HepG2 (cell line): Measurements from ENCODE around the gene UNC13D. TPM values are rescaled to one million over a fixed set of nuclear protein-coding genes. Genes with fewer than 3 reads are reported as not detected.

Experiments used
- EHMT2 ChIP-seq: fragments of 200-600 bp; sonication (generic); IDR thresholded peaks from 2 replicates; pipeline ENCODE4 v1.7.0; 2017; ENCODE audit warnings: antibody characterized with exemption, low read depth, low read length, borderline replicate concordance
- KDM2A ChIP-seq: sonication (generic); formaldehyde crosslinking; IDR thresholded peaks from 2 replicates; pipeline ENCODE4 v1.4.0; 2020; ENCODE audit warnings: low read depth, missing genetic modification reagents, borderline replicate concordance
- TMF1 ChIP-seq: sonication (generic); formaldehyde crosslinking; IDR thresholded peaks from 2 replicates; pipeline ENCODE4 v1.8.1; 2022; ENCODE audit warnings: low read depth, missing genetic modification reagents
- ZBTB8A ChIP-seq: sonication (generic); formaldehyde crosslinking; IDR thresholded peaks from 2 replicates; pipeline ENCODE4 v1.4.0; 2020; ENCODE audit warnings: mild to moderate bottlenecking, low read depth, missing genetic modification reagents, borderline replicate concordance
- ZFX ChIP-seq: sonication (generic); formaldehyde crosslinking; IDR thresholded peaks from 2 replicates; pipeline ENCODE4 v1.4.0; 2020; ENCODE audit warnings: mild to moderate bottlenecking, low read depth, missing genetic modification reagents, moderate library complexity
- ZNF205 ChIP-seq: IDR thresholded peaks from 2 replicates; pipeline ENCODE4 v1.6.1; 2018; ENCODE audit warnings: missing biosample characterization, missing genetic modification reagents
- ZNF350 ChIP-seq: sonication (generic); formaldehyde crosslinking; IDR thresholded peaks from 2 replicates; pipeline ENCODE4 v1.4.0; 2020; ENCODE audit warnings: mild to moderate bottlenecking, low read depth, missing genetic modification reagents, borderline replicate concordance
- polyA plus RNA-seq, 8 experiments: library from polyadenylated mRNA; depleted of rRNA in 3 of 8; stranded (reverse) in 7 of 8; unstranded in 1 of 8; fragments of >200 nt; fragmentation: Illumina TruSeq in 4 of 8; extraction: Trizol in 4 of 8; gene quantifications; 2 replicates each; pipeline versions ENCODE4 v1.2.1 to v1.2.3, GENCODE V29; 2011 to 2016; ENCODE audit warnings: low read depth in 4 of 8, missing spikeins in 1 of 8, mixed read lengths in 1 of 8; ENCODE audit not compliant: insufficient read depth in 1 of 8
- total RNA-seq, 5 experiments: library from RNA; depleted of rRNA; stranded (reverse); fragments of >200 nt; fragmentation: Illumina TruSeq; extraction: Trizol; gene quantifications; 2 replicates each; pipeline ENCODE4 v1.2.3, GENCODE V29; 2016; ENCODE audit warnings: low read depth in 1 of 5
- TF ChIP-seq, protein P1 (sequence below): sonication (generic); formaldehyde crosslinking; IDR thresholded peaks from 2 replicates; pipeline ENCODE4 v1.9.0; 2021; ENCODE audit warnings: mild to moderate bottlenecking, missing genetic modification reagents
- TF ChIP-seq, protein P2 (sequence below), 2 experiments: IDR thresholded peaks; 2 replicates each; pipeline ENCODE4 v1.6.1; 2011 to 2012; ENCODE audit warnings: low read length in 2 of 2, borderline replicate concordance in 1 of 2, low read depth in 1 of 2, mild to moderate bottlenecking in 1 of 2, moderate library complexity in 1 of 2
- TF ChIP-seq, protein P3 (sequence below): sonication (generic); formaldehyde crosslinking; IDR thresholded peaks from 2 replicates; pipeline ENCODE4 v1.5.0; 2020; ENCODE audit warnings: mild to moderate bottlenecking, missing genetic modification reagents, borderline replicate concordance
- TF ChIP-seq, protein P4 (sequence below): sonication (generic); formaldehyde crosslinking; IDR thresholded peaks from 2 replicates; pipeline ENCODE4 v1.5.0; 2020; ENCODE audit warnings: missing genetic modification reagents

Gene UNC13D
- total and polyA plus RNA-seq, 2 of the 13 experiments (the other 11 are each of a cell fraction or from before 2014, with no cell fraction given): 29.7 to 42.7 TPM

DNA sequence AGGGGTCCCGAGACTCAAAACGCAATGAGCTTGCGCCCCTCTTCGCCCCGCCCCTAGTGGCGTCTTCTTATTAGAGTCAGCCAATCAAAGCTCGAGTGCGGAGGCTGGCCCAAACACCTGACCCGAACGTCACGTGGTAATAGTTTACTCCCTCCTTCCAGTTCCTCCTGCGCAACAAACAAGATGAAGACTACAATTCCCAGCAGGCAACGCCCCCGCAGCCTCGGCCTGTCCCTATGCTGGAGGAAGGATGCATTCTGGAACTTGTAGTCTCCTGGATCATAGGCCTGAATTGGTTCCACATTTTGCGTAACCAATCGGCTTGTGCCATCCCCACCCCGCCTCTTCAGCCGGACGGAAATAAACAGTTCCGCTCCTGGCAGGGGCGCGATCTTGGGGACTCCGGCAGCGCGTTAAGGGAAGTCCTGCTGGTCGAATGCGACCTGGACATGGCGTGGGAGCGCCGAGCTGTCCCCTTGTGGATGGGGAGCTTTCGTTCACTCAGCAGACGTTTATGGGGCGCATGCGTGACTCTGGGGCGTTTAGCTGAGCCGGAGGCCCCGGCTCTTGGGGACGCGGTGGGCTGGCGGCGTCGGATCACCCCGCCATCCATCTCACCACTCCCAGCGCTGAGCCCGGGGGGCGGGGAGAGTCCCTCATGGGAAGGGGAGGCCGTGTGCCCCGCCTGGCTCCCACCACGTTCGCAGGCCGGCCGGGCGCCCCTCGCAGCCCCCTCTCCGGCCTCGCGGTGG, 11.3 kb upstream of the UNC13D start, which contains the start of gene WBP2 (continued):
- TF ChIP-seq, protein P1, sequence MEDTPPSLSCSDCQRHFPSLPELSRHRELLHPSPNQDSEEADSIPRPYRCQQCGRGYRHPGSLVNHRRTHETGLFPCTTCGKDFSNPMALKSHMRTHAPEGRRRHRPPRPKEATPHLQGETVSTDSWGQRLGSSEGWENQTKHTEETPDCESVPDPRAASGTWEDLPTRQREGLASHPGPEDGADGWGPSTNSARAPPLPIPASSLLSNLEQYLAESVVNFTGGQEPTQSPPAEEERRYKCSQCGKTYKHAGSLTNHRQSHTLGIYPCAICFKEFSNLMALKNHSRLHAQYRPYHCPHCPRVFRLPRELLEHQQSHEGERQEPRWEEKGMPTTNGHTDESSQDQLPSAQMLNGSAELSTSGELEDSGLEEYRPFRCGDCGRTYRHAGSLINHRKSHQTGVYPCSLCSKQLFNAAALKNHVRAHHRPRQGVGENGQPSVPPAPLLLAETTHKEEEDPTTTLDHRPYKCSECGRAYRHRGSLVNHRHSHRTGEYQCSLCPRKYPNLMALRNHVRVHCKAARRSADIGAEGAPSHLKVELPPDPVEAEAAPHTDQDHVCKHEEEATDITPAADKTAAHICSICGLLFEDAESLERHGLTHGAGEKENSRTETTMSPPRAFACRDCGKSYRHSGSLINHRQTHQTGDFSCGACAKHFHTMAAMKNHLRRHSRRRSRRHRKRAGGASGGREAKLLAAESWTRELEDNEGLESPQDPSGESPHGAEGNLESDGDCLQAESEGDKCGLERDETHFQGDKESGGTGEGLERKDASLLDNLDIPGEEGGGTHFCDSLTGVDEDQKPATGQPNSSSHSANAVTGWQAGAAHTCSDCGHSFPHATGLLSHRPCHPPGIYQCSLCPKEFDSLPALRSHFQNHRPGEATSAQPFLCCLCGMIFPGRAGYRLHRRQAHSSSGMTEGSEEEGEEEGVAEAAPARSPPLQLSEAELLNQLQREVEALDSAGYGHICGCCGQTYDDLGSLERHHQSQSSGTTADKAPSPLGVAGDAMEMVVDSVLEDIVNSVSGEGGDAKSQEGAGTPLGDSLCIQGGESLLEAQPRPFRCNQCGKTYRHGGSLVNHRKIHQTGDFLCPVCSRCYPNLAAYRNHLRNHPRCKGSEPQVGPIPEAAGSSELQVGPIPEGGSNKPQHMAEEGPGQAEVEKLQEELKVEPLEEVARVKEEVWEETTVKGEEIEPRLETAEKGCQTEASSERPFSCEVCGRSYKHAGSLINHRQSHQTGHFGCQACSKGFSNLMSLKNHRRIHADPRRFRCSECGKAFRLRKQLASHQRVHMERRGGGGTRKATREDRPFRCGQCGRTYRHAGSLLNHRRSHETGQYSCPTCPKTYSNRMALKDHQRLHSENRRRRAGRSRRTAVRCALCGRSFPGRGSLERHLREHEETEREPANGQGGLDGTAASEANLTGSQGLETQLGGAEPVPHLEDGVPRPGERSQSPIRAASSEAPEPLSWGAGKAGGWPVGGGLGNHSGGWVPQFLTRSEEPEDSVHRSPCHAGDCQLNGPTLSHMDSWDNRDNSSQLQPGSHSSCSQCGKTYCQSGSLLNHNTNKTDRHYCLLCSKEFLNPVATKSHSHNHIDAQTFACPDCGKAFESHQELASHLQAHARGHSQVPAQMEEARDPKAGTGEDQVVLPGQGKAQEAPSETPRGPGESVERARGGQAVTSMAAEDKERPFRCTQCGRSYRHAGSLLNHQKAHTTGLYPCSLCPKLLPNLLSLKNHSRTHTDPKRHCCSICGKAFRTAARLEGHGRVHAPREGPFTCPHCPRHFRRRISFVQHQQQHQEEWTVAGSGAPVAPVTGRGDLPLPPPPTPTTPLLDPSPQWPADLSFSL (CRISPR knock-in tag): no peak
- peak; percentile 95 for TF ChIP-seq KDM2A (CRISPR knock-in tag)
- peak; percentile 69 for TF ChIP-seq TMF1 (CRISPR knock-in tag)
- TF ChIP-seq, protein P2, sequence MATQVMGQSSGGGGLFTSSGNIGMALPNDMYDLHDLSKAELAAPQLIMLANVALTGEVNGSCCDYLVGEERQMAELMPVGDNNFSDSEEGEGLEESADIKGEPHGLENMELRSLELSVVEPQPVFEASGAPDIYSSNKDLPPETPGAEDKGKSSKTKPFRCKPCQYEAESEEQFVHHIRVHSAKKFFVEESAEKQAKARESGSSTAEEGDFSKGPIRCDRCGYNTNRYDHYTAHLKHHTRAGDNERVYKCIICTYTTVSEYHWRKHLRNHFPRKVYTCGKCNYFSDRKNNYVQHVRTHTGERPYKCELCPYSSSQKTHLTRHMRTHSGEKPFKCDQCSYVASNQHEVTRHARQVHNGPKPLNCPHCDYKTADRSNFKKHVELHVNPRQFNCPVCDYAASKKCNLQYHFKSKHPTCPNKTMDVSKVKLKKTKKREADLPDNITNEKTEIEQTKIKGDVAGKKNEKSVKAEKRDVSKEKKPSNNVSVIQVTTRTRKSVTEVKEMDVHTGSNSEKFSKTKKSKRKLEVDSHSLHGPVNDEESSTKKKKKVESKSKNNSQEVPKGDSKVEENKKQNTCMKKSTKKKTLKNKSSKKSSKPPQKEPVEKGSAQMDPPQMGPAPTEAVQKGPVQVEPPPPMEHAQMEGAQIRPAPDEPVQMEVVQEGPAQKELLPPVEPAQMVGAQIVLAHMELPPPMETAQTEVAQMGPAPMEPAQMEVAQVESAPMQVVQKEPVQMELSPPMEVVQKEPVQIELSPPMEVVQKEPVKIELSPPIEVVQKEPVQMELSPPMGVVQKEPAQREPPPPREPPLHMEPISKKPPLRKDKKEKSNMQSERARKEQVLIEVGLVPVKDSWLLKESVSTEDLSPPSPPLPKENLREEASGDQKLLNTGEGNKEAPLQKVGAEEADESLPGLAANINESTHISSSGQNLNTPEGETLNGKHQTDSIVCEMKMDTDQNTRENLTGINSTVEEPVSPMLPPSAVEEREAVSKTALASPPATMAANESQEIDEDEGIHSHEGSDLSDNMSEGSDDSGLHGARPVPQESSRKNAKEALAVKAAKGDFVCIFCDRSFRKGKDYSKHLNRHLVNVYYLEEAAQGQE (IDR thresholded peaks at IDR 0.05; ENCODE audit: borderline replicate concordance in 1 of 2, low read depth in 1 of 2, low read length in 2 of 2): no peak
- TF ChIP-seq, protein P3, sequence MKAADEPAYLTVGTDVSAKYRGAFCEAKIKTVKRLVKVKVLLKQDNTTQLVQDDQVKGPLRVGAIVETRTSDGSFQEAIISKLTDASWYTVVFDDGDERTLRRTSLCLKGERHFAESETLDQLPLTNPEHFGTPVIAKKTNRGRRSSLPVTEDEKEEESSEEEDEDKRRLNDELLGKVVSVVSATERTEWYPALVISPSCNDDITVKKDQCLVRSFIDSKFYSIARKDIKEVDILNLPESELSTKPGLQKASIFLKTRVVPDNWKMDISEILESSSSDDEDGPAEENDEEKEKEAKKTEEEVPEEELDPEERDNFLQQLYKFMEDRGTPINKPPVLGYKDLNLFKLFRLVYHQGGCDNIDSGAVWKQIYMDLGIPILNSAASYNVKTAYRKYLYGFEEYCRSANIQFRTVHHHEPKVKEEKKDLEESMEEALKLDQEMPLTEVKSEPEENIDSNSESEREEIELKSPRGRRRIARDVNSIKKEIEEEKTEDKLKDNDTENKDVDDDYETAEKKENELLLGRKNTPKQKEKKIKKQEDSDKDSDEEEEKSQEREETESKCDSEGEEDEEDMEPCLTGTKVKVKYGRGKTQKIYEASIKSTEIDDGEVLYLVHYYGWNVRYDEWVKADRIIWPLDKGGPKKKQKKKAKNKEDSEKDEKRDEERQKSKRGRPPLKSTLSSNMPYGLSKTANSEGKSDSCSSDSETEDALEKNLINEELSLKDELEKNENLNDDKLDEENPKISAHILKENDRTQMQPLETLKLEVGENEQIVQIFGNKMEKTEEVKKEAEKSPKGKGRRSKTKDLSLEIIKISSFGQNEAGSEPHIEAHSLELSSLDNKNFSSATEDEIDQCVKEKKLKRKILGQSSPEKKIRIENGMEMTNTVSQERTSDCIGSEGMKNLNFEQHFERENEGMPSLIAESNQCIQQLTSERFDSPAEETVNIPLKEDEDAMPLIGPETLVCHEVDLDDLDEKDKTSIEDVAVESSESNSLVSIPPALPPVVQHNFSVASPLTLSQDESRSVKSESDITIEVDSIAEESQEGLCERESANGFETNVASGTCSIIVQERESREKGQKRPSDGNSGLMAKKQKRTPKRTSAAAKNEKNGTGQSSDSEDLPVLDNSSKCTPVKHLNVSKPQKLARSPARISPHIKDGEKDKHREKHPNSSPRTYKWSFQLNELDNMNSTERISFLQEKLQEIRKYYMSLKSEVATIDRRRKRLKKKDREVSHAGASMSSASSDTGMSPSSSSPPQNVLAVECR: peak; percentile 98
- TF ChIP-seq EHMT2: no peak; the same call in 1 of the 2 replicates
- TF ChIP-seq ZNF205 (CRISPR knock-in tag): peak; percentile 52; the same call in 1 of the 2 replicates
- TF ChIP-seq ZBTB8A: no peak
- TF ChIP-seq ZFX (CRISPR knock-in tag): peak; percentile 86
- peak; percentile 98 for TF ChIP-seq ZNF350 (CRISPR knock-in tag)
- TF ChIP-seq, protein P4, sequence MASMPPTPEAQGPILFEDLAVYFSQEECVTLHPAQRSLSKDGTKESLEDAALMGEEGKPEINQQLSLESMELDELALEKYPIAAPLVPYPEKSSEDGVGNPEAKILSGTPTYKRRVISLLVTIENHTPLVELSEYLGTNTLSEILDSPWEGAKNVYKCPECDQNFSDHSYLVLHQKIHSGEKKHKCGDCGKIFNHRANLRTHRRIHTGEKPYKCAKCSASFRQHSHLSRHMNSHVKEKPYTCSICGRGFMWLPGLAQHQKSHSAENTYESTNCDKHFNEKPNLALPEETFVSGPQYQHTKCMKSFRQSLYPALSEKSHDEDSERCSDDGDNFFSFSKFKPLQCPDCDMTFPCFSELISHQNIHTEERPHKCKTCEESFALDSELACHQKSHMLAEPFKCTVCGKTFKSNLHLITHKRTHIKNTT: peak; percentile 98; the same call in 1 of the 2 replicates
